Endothelial cell (in vitro differentiated cells): ENCODE results near the gene PHAX. TPM values are rescaled to one million over a fixed set of nuclear protein-coding genes. Genes with fewer than 3 reads are reported as not detected.
"Not testable (repeated sequence)": the region's sequence is repeated elsewhere in the genome, so short reads cannot be mapped to it uniquely, and the experiment has no call there.

ENCODE experiments used
- DNase-seq: peaks from one replicate; pipeline ENCODE4 v3.0.0; 2021; ENCODE audit warnings: low spot score
- H3K27ac Mint-ChIP-seq: one replicate; pipeline ENCODE4 v1.8.0; 2021; ENCODE audit warnings: mixed read lengths, inconsistent platforms; ENCODE audit not compliant: unreplicated experiment
- H3K27me3 Mint-ChIP-seq: one replicate; pipeline ENCODE4 v1.8.0; 2021; ENCODE audit warnings: mild to moderate bottlenecking, moderate library complexity, mixed read lengths, inconsistent platforms; ENCODE audit not compliant: unreplicated experiment
- H3K36me3 Mint-ChIP-seq: one replicate; pipeline ENCODE4 v1.8.0; 2021; ENCODE audit warnings: mild to moderate bottlenecking, low read depth, mixed read lengths, inconsistent platforms; ENCODE audit not compliant: unreplicated experiment
- H3K4me1 Mint-ChIP-seq: one replicate; pipeline ENCODE4 v1.8.0; 2021; ENCODE audit warnings: mild to moderate bottlenecking, mixed read lengths, inconsistent platforms; ENCODE audit not compliant: unreplicated experiment
- H3K4me3 Mint-ChIP-seq: one replicate; pipeline ENCODE4 v1.8.0; 2021; ENCODE audit warnings: mild to moderate bottlenecking, mixed read lengths, inconsistent platforms; ENCODE audit not compliant: unreplicated experiment
- H3K9me3 Mint-ChIP-seq: one replicate; pipeline ENCODE4 v1.8.0; 2021; ENCODE audit warnings: mixed read lengths, inconsistent platforms; ENCODE audit not compliant: unreplicated experiment
- CTCF ChIP-seq: fragments of 200-600 bp; sonication (generic); IDR thresholded peaks from one replicate; pipeline ENCODE4 v1.5.0; 2021; ENCODE audit warnings: antibody characterized with exemption; ENCODE audit not compliant: unreplicated experiment
- total RNA-seq: library from RNA; stranded (reverse); fragmentation: NEBNext Ultra II Directional; extraction: Animal tissue kit (Norgen Biotek cat#: 25700); gene quantifications from one replicate; pipeline ENCODE4 v1.2.1, GENCODE V29; 2021; ENCODE audit not compliant: unreplicated experiment

Gene PHAX
- total RNA-seq, 1 donor from 2014 or later: 33.4 TPM

GRCh38 chr5:126645132-126645531 lies 44.4 kb downstream of the PHAX start:
- H3K27ac Mint-ChIP-seq: no peak overlapping the region
- no peak overlapping the region for H3K4me3 Mint-ChIP-seq
- no peaks in the 10 kb centered on the region for H3K9me3 Mint-ChIP-seq
- no peak for TF ChIP-seq CTCF
- DNase-seq: no peak
- no peaks in the 10 kb centered on the region for H3K36me3 Mint-ChIP-seq
- H3K4me1 Mint-ChIP-seq: no peaks in the 10 kb centered on the region
- no peaks in the 10 kb centered on the region for H3K27me3 Mint-ChIP-seq

GRCh38 chr5:126647071-126647470 lies 46.3 kb downstream of the PHAX start:
- no peak for DNase-seq
- Mint-ChIP-seq H3K4me3 (no peak overlapping the region), H3K4me1 (no peaks in the 10 kb centered on the region), H3K9me3 (no peaks in the 10 kb centered on the region), H3K27ac (no peak overlapping the region), H3K27me3 (no peaks in the 10 kb centered on the region), H3K36me3 (no peaks in the 10 kb centered on the region)
- TF ChIP-seq CTCF: no peak

DNA sequence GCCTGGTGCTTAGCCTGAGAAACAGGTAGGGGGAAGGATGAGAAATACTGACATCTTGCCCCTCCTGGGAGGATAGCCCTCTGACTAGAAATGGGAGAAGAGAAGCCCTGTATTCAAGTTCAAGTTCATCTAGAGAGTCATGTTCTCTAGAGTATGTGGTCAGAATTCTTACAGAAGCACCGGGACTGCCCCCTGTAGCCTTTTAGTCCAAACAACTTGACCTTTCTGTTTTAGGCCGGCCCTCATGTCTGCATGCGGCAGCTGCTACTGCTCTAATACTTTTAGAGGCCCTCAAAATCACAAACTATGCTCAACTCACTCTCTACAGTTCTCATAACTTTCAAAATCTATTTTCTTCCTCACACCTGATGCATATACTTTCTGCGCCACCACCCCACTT lies 47.7 kb downstream of the PHAX start:
- no peak for DNase-seq
- Mint-ChIP-seq H3K27ac (no peak overlapping the region), H3K9me3 (no peaks in the 10 kb centered on the region), H3K4me3 (no peak overlapping the region), H3K36me3 (no peaks in the 10 kb centered on the region), H3K4me1 (no peaks in the 10 kb centered on the region), H3K27me3 (no peaks in the 10 kb centered on the region)
- TF ChIP-seq CTCF: no peak

- not testable (repeated sequence) for H3K27ac Mint-ChIP-seq, H3K4me1 Mint-ChIP-seq, H3K9me3 Mint-ChIP-seq, H3K4me3 Mint-ChIP-seq, DNase-seq, H3K27me3 Mint-ChIP-seq, H3K36me3 Mint-ChIP-seq
Measured at GRCh38 chr5:126649057-126649456, 48.3 kb downstream of the PHAX start.

GRCh38 chr5:126649709-126650108 lies 49.0 kb downstream of the PHAX start:
- not testable (repeated sequence) for H3K4me3 Mint-ChIP-seq, H3K9me3 Mint-ChIP-seq, H3K36me3 Mint-ChIP-seq, H3K27me3 Mint-ChIP-seq, H3K4me1 Mint-ChIP-seq, H3K27ac Mint-ChIP-seq, DNase-seq

DNA sequence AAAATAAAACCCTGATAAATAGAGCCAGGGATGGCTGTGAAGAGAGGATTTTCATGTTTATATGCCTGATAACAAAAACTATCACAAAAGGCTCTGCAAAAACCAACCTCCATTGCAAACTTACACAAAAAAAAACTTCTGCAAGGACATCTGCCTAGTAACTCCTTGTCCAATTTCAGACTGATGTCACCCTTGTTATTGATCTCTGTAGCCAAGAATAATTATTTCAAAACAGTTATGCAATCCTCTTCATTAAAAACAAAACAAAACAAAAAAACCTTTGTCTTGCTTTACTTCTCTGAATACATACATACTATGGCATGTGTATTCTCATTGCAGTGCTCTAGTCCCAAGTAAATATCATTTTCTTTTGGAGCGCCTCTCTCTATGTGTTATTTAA lies 49.7 kb downstream of the PHAX start:
- TF ChIP-seq CTCF: no peak
- H3K4me1 Mint-ChIP-seq: no peaks in the 10 kb centered on the region
- no peak overlapping the region for H3K27ac Mint-ChIP-seq
- no peak for DNase-seq
- H3K9me3 Mint-ChIP-seq: no peaks in the 10 kb centered on the region
- no peaks in the 10 kb centered on the region for H3K27me3 Mint-ChIP-seq
- H3K4me3 Mint-ChIP-seq: no peak overlapping the region
- H3K36me3 Mint-ChIP-seq: no peaks in the 10 kb centered on the region
